ENCODE data around the gene ASAP3.
A peak's percentile ranks its signal among the peaks of the same experiment; 100 is the strongest.

The ASAP3 gene

GRCh38 chr1:23470282-23471070 is 13.5 kb downstream of the ASAP3 start:
- no peak overlapping the region for H3K4me3 ChIP-seq (ENCODE audit: control insufficient read depth, low read depth, low read length)
- DNase-seq (ENCODE audit: low read depth): peak; percentile 98
- TF ChIP-seq CTCF (conservative IDR thresholded peaks at IDR 0.05; ENCODE audit: control insufficient read depth, insufficient read depth, low read depth, low read length): no peak

GRCh38 chr1:23469372-23469982 is 14.5 kb downstream of the ASAP3 start:
- no peak overlapping the region for H3K4me3 ChIP-seq (ENCODE audit: control insufficient read depth, low read depth, low read length)
- no peak for DNase-seq (ENCODE audit: low read depth)
- TF ChIP-seq CTCF (conservative IDR thresholded peaks at IDR 0.05; ENCODE audit: control insufficient read depth, insufficient read depth, low read depth, low read length): no peak

GRCh38 chr1:23466423-23466989 is 17.5 kb downstream of the ASAP3 start:
- no peak overlapping the region for H3K4me3 ChIP-seq (ENCODE audit: control insufficient read depth, low read depth, low read length)
- no peak for TF ChIP-seq CTCF (conservative IDR thresholded peaks at IDR 0.05; ENCODE audit: control insufficient read depth, insufficient read depth, low read depth, low read length)
- no peak for DNase-seq (ENCODE audit: low read depth)

GRCh38 chr1:23463286-23463685 is 20.7 kb downstream of the ASAP3 start:
- TF ChIP-seq CTCF (conservative IDR thresholded peaks at IDR 0.05; ENCODE audit: control insufficient read depth, insufficient read depth, low read depth, low read length): no peak
- no peak for DNase-seq (ENCODE audit: low read depth)
- no peak overlapping the region for H3K4me3 ChIP-seq (ENCODE audit: control insufficient read depth, low read depth, low read length)

GRCh38 chr1:23462766-23463165 is 21.2 kb downstream of the ASAP3 start:
- DNase-seq (ENCODE audit: low read depth): no peak
- H3K4me3 ChIP-seq (ENCODE audit: control insufficient read depth, low read depth, low read length): no peak overlapping the region
- no peak for TF ChIP-seq CTCF (conservative IDR thresholded peaks at IDR 0.05; ENCODE audit: control insufficient read depth, insufficient read depth, low read depth, low read length)

GRCh38 chr1:23461050-23461449 is 22.9 kb downstream of the ASAP3 start:
- no peak for TF ChIP-seq CTCF (conservative IDR thresholded peaks at IDR 0.05; ENCODE audit: control insufficient read depth, insufficient read depth, low read depth, low read length)
- H3K4me3 ChIP-seq (ENCODE audit: control insufficient read depth, low read depth, low read length): no peak overlapping the region
- no peak for DNase-seq (ENCODE audit: low read depth)

Measured in fibroblast of mammary gland (primary cell).